Body of pancreas (tissue), 4 donors: ENCODE results near the gene ZYG11A. TPM values are rescaled to one million over a fixed set of nuclear protein-coding genes. Genes with fewer than 3 reads are reported as not detected.

Experiments
- ATAC-seq: fragments of 150-250 bp; one replicate; pipeline ENCODE4 v1.9.1; 2016
- DNase-seq, 4 donors: peaks; one replicate each; pipeline ENCODE4 v3.0.0-alpha.2; 2019
- H3K27ac ChIP-seq, 4 donors: fragments of 200-600 bp; sonication (generic); 1 replicate in 3 of 4; 2 replicates in 1 of 4; pipeline versions ENCODE4 v1.5.1 to v1.6.1; 2016 to 2019; ENCODE audit warnings: mild to moderate bottlenecking in 1 of 4, mixed read lengths in 1 of 4, moderate library complexity in 1 of 4
- H3K27me3 ChIP-seq, 2 donors: fragments of 200-600 bp; sonication (generic); one replicate each; pipeline ENCODE4 v1.6.0; 2016; ENCODE audit warnings: mild to moderate bottlenecking in 1 of 2
- H3K36me3 ChIP-seq, 2 donors: fragments of 200-600 bp; sonication (generic); replicated peaks in 1 of 2; 2 replicates each; pipeline ENCODE4 v1.5.1; 2016; ENCODE audit warnings: low read depth in 2 of 2; ENCODE audit not compliant: insufficient read depth in 1 of 2
- H3K4me1 ChIP-seq: fragments of 200-600 bp; sonication (generic); one replicate; pipeline ENCODE4 v1.6.0; 2016
- H3K4me3 ChIP-seq, 2 donors: fragments of 200-600 bp; sonication (generic); 1 replicate in 1 of 2; 2 replicates in 1 of 2; pipeline ENCODE4 v1.5.1; 2016 to 2019
- H3K9me3 ChIP-seq, 3 donors: fragments of 200-600 bp; sonication (generic); 1 replicate in 2 of 3; 2 replicates in 1 of 3; pipeline ENCODE4 v1.5.1; 2016
- CTCF ChIP-seq, 7 experiments: fragments of 450-650 bp in 4 of 7; fragments of 200-600 bp in 3 of 7; sonication (generic) in 3 of 7; IDR thresholded peaks; one replicate each; pipeline ENCODE4 v1.5.1; 2016 to 2019; ENCODE audit warnings: antibody characterized with exemption in 7 of 7
- POLR2A ChIP-seq, 3 donors: fragments of 450-650 bp; IDR thresholded peaks; one replicate each; pipeline ENCODE4 v1.6.1; 2016; ENCODE audit warnings: antibody characterized with exemption in 3 of 3, mild to moderate bottlenecking in 2 of 3
- WGBS, 2 donors: methylation state at CpG; one replicate each; pipeline ENCODE4 v1.1.5; 2017; 5-methylcytosine and 5-hydroxymethylcytosine counted together
- intact Hi-C: fragments of 100-400 bp; cut with DNase I; formaldehyde crosslinking; loops from one replicate; pipeline ENCODE4 v1.15.1; 2023
- total RNA-seq, 2 donors: library from RNA; depleted of rRNA; stranded (reverse); fragments of >200 nt; gene quantifications; one replicate each; pipeline ENCODE4 v1.1.0, GENCODE V29; 2016

The ZYG11A gene
- total RNA-seq, 2 donors from 2014 or later, result not detected

GRCh38 chr1:52919723-52920483, 77.3 kb downstream of the ZYG11A start:
- TF ChIP-seq POLR2A (IDR thresholded peaks at IDR 0.05) (no peak), CTCF (IDR thresholded peaks at IDR 0.05) (no peak)
- Histone ChIP-seq H3K27ac (peak overlapping the region in 2 of 4 donors; percentile 17 to 93), H3K4me1 (peaks cover 33% of the 10 kb centered on the region), H3K36me3 (no peaks in the 10 kb centered on the region), H3K4me3 (no peak overlapping the region), H3K9me3 (no peaks in the 10 kb centered on the region), H3K27me3 (no peaks in the 10 kb centered on the region)
- 83 to 85% methylated on average over 10 of the region's 10 CpGs for WGBS, 2 donors
- no peak for DNase-seq
- intact Hi-C loops, result loop anchor here (5.0 kb wide), 1 partner anchor 267 kb away; no protein-coding TSS in a partner anchor
- no peak for ATAC-seq

- ATAC-seq, result peak; percentile 50
- intact Hi-C loops, result no loop called here
- WGBS, 2 donors, result 7 to 10% methylated on average over 20 to 35 of the region's 35 CpGs
- Histone ChIP-seq H3K4me1 (peaks cover 42% of the 10 kb centered on the region), H3K9me3 (no peaks in the 10 kb centered on the region), H3K4me3 (peak overlapping the region; percentile 61 to 92), H3K27ac (peak overlapping the region; percentile 75 to 95 (median 90)), H3K27me3 (no peaks in the 10 kb centered on the region), H3K36me3 (no peaks in the 10 kb centered on the region)
- no peak for TF ChIP-seq CTCF (IDR thresholded peaks at IDR 0.05)
- no peak for TF ChIP-seq POLR2A (IDR thresholded peaks at IDR 0.05)
- peak; percentile 34 to 59 (median 50) for DNase-seq
Observed at GRCh38 chr1:52920791-52921291, 78.3 kb downstream of the ZYG11A start.

GRCh38 chr1:52925571-52926005, 83.0 kb downstream of the ZYG11A start:
- H3K36me3 ChIP-seq, result no peaks in the 10 kb centered on the region
- peaks cover 51% of the 10 kb centered on the region for H3K4me1 ChIP-seq
- ATAC-seq (peak; percentile 79), DNase-seq (peak; percentile 77 to 79 (median 78))
- H3K9me3 ChIP-seq, result no peaks in the 10 kb centered on the region
- peak overlapping the region; percentile 33 to 83 (median 72) for H3K27ac ChIP-seq
- WGBS, 2 donors, result 11 to 25% methylated on average over 5 of the region's 5 CpGs
- TF ChIP-seq POLR2A (IDR thresholded peaks at IDR 0.05) (peak in 2 of 3 donors; percentile 41 to 58), CTCF (IDR thresholded peaks at IDR 0.05) (peak in 1 of 7 experiments; percentile 15)
- H3K27me3 ChIP-seq, result no peaks in the 10 kb centered on the region
- no peak overlapping the region for H3K4me3 ChIP-seq
- intact Hi-C loops, result no loop called here

GRCh38 chr1:52926864-52927211, 84.3 kb downstream of the ZYG11A start:
- Histone ChIP-seq H3K4me1 (peaks cover 49% of the 10 kb centered on the region), H3K36me3 (no peaks in the 10 kb centered on the region), H3K27ac (peak overlapping the region; percentile 71 to 83 (median 73)), H3K4me3 (peak overlapping the region; percentile 65 to 78), H3K27me3 (no peaks in the 10 kb centered on the region), H3K9me3 (no peaks in the 10 kb centered on the region)
- intact Hi-C loops, result no loop called here
- ATAC-seq (no peak), DNase-seq (no peak)
- TF ChIP-seq POLR2A (IDR thresholded peaks at IDR 0.05), result no peak
- no peak for TF ChIP-seq CTCF (IDR thresholded peaks at IDR 0.05)
- 5 to 10% methylated on average over 9 to 12 of the region's 12 CpGs for WGBS, 2 donors
